ENCODE data around the gene FAT1. TPM values are rescaled to one million over a fixed set of nuclear protein-coding genes. Genes with fewer than 3 reads are reported as not detected.
A peak's percentile ranks its signal among the peaks of the same experiment; 100 is the strongest.

The FAT1 gene
- total and polyA plus RNA-seq, 9 of the 15 experiments (the other 6 are each of a cell fraction or from before 2014, with no cell fraction given): 6.0 to 38.4 (median 21.4) TPM

DNA sequence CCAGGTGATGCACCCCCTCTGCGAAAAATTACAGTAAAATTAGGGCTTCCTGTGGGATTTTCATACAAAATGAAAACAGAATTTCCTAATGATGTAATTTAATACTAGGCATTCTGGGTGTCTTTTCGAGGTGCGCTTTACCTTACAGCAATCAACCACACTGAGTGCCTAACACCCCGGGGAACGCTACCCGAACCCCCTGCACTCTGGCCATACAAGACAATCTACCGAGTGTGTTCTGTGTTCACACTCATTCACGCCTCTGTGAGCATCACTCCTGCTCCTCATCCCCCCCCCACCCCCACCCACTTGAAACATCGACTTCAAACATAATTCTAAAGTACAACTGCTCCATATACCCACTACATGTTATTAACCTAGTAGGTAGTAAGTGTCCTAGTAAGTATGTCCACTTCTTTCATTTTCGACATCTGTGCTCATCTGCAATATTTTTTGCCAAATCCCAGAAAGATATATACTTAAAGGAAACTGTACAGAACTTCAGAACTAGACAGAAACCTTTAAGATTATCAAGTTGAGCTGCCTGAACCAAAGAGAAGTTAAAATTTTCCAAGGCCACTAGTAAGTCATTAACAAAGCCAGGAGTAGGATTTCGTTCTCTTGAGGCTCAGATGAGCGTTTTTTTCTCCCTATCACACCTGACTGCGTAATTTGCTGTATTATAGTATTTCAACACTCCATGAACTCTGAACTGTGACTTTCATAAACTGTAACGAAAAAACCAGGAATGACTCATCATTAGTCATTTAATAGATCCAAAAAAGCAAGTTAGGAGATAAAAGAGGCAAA is 80.0 kb downstream of the FAT1 start:
- H3K79me2 ChIP-seq (ENCODE audit: control insufficient read depth, insufficient read depth, low read length): no peaks in the 10 kb centered on the region
- in situ Hi-C loops (cut with MboI): no loop called here
- no peak for FAIRE-seq
- no peaks in the 10 kb centered on the region for H3K27me3 ChIP-seq (ENCODE audit: control insufficient read depth in 2 of 2, insufficient read depth in 2 of 2, low read length in 2 of 2)
- CTCF ChIA-PET (ENCODE audit: low intra/inter-chr PET ratio): no interaction called here
- no peak for ATAC-seq
- WGBS (ENCODE audit: insufficient coverage, low coverage, missing lambda C conversion rate): 38% methylated on average over 12 of the region's 14 CpGs
- DNase-seq (ENCODE audit: extremely low read depth in 1 of 4, low spot score in 3 of 4): no peak
- POLR2A ChIA-PET: no interaction called here
- no peak overlapping the region for H3K4me3 ChIP-seq
- no peaks in the 10 kb centered on the region; a peak in 2 of 5 replicates for H3K4me1 ChIP-seq (replicated peaks in 1 of 2; ENCODE audit: control insufficient read depth in 2 of 2, insufficient read depth in 2 of 2, low read length in 2 of 2)
- peak overlapping the region; percentile 29; the same call in 1 of the 3 replicates for H3K27ac ChIP-seq (ENCODE audit: extremely low read depth, low read depth, low read length)
- H3K4me2 ChIP-seq (ENCODE audit: insufficient read depth, low read length): no peak overlapping the region
- H4K20me1 ChIP-seq (replicated peaks; ENCODE audit: control insufficient read depth, insufficient read depth, low read length): no peaks in the 10 kb centered on the region
- no peaks in the 10 kb centered on the region for H3K36me3 ChIP-seq (ENCODE audit: control insufficient read depth, insufficient read depth, low read length)
- intact Hi-C loops (cut with micrococcal nuclease): no loop called here
- H3K9ac ChIP-seq (ENCODE audit: insufficient read depth in 1 of 2, low read depth in 2 of 2, low read length in 2 of 2): no peak overlapping the region
- BruUV-seq (replicated peaks): no TSS peak
- no peaks in the 10 kb centered on the region for H3K9me3 ChIP-seq (replicated peaks; ENCODE audit: control insufficient read depth, insufficient read depth, low read depth, low read length)
- H2AFZ ChIP-seq (ENCODE audit: low read depth, low read length): no peak overlapping the region
- H3K9me1 ChIP-seq (ENCODE audit: control insufficient read depth, insufficient read depth, low read length): no peaks in the 10 kb centered on the region
- TF ChIP-seq NR4A1 (CRISPR knock-in tag; IDR thresholded peaks at IDR 0.05) (no peak), NR4A1 (tag; IDR thresholded peaks at IDR 0.05) (no peak), HCFC1 (IDR thresholded peaks at IDR 0.05; ENCODE audit: low read depth, low read length) (no peak), CREB5 (CRISPR knock-in tag; IDR thresholded peaks at IDR 0.05) (no peak), JUN (IDR thresholded peaks at IDR 0.05; ENCODE audit: borderline replicate concordance, low read depth, low read length) (peak; percentile 62; the same call in 1 of the 2 replicates), JUN (CRISPR knock-in tag; IDR thresholded peaks at IDR 0.05; ENCODE audit: borderline replicate concordance) (no peak), SNIP1 (IDR thresholded peaks at IDR 0.05; ENCODE audit: low read depth) (no peak), NFIC (IDR thresholded peaks at IDR 0.05) (no peak), FOSL1 (tag; conservative IDR thresholded peaks at IDR 0.05) (peak; percentile 99), SMARCE1 (IDR thresholded peaks at IDR 0.05) (peak; percentile 39; the same call in 1 of the 2 replicates), SMARCA5 (IDR thresholded peaks at IDR 0.05) (no peak), NCOA1 (IDR thresholded peaks at IDR 0.05; ENCODE audit: low read depth) (no peak), ETS2 (tag; IDR thresholded peaks at IDR 0.05; ENCODE audit: borderline replicate concordance, poor library complexity, severe bottlenecking) (no peak), SRSF9 (IDR thresholded peaks at IDR 0.05; ENCODE audit: borderline replicate concordance, low read depth, low read length) (no peak), MAFF (IDR thresholded peaks at IDR 0.05; ENCODE audit: low read length) (peak; percentile 23; the same call in 1 of the 2 replicates), L3MBTL2 (IDR thresholded peaks at IDR 0.05) (no peak), PHF8 (IDR thresholded peaks at IDR 0.05; ENCODE audit: borderline replicate concordance, low read length) (no peak), ZKSCAN3 (CRISPR knock-in tag; IDR thresholded peaks at IDR 0.05) (no peak), NR2C1 (IDR thresholded peaks at IDR 0.05) (peak; percentile 83), NR2C1 (tag; IDR thresholded peaks at IDR 0.05) (peak; percentile 95), DPF2 (IDR thresholded peaks at IDR 0.05) (0 out of 2 replicates have a peak, but pooled peaks have one; percentile 26), CBX8 (IDR thresholded peaks at IDR 0.05; ENCODE audit: borderline replicate concordance, extremely low read depth, low read depth, low read length, poor library complexity, severe bottlenecking) (no peak)
- TF ChIP-seq, protein P1, sequence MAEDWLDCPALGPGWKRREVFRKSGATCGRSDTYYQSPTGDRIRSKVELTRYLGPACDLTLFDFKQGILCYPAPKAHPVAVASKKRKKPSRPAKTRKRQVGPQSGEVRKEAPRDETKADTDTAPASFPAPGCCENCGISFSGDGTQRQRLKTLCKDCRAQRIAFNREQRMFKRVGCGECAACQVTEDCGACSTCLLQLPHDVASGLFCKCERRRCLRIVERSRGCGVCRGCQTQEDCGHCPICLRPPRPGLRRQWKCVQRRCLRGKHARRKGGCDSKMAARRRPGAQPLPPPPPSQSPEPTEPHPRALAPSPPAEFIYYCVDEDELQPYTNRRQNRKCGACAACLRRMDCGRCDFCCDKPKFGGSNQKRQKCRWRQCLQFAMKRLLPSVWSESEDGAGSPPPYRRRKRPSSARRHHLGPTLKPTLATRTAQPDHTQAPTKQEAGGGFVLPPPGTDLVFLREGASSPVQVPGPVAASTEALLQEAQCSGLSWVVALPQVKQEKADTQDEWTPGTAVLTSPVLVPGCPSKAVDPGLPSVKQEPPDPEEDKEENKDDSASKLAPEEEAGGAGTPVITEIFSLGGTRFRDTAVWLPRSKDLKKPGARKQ (CRISPR knock-in tag; IDR thresholded peaks at IDR 0.05): no peak
